ENCODE measurements around the gene PDE6G. TPM values are rescaled to one million over a fixed set of nuclear protein-coding genes. Genes with fewer than 3 reads are reported as not detected.

PDE6G gene
- total and polyA plus RNA-seq, 2 of the 4 experiments (the other 2 are of a cell fraction), result 2.7 TPM; not detected in 1

GRCh38 chr17:81664051-81664470 lies 7.7 kb upstream of the PDE6G start:
- Histone ChIP-seq H3K4me2 (ENCODE audit: low read depth, low read length) (no peak overlapping the region), H3K9me3 (ENCODE audit: control insufficient read depth, insufficient read depth, low read length) (no peaks in the 10 kb centered on the region)
- in situ Hi-C loops (cut with MboI; ENCODE audit: low sequenced_read_pairs), result no loop called here

More at GRCh38 chr17:81664051-81664470, 7.7 kb upstream of the PDE6G start:
- Histone ChIP-seq H3K4ac (ENCODE audit: low read depth, low read length) (no peak overlapping the region), H3K56ac (ENCODE audit: extremely low read depth, insufficient read depth, low read length) (no peak overlapping the region), H3K36me3 (ENCODE audit: control insufficient read depth, insufficient read depth, low read length) (peaks cover 15% of the 10 kb centered on the region), H4K91ac (ENCODE audit: insufficient read depth, low read depth, low read length) (no peak overlapping the region), H3K9ac (ENCODE audit: low read depth, low read length) (no peak overlapping the region), H3K18ac (ENCODE audit: low read depth, low read length) (no peak overlapping the region), H3K79me1 (ENCODE audit: low read depth in 1 of 2, low read length in 2 of 2) (peaks cover 27 to 40% of the 10 kb centered on the region in 2 experiments), H2BK120ac (ENCODE audit: low read depth, low read length) (no peak overlapping the region), H3K4me1 (ENCODE audit: control insufficient read depth, insufficient read depth, low read length) (peaks cover 10% of the 10 kb centered on the region), H3K4me3 (ENCODE audit: insufficient read depth, low read depth, low read length) (no peak overlapping the region), H2AK9ac (replicated peaks; ENCODE audit: low read depth, low read length, poor library complexity) (no peak overlapping the region), H2AK5ac (ENCODE audit: low read depth, low read length) (no peak overlapping the region), H2BK5ac (ENCODE audit: low read depth, low read length, poor library complexity, severe bottlenecking) (no peak overlapping the region), H4K5ac (ENCODE audit: low read depth, low read length) (no peak overlapping the region), H2BK20ac (ENCODE audit: low read depth, low read length) (no peak overlapping the region), H4K20me1 (ENCODE audit: insufficient read depth, low read length) (no peaks in the 10 kb centered on the region), H3K27ac (ENCODE audit: insufficient read depth, low read length) (no peak overlapping the region), H3K23ac (ENCODE audit: low read depth, low read length) (no peak overlapping the region), H3K27me3 (ENCODE audit: control insufficient read depth, insufficient read depth, low read length) (no peaks in the 10 kb centered on the region), H2BK15ac (ENCODE audit: low read depth, low read length) (no peak overlapping the region), H3K14ac (replicated peaks; ENCODE audit: low read depth, low read length) (no peak overlapping the region), H3K9me1 (ENCODE audit: insufficient read depth, low read length) (peaks cover 19% of the 10 kb centered on the region), H2AFZ (replicated peaks; ENCODE audit: low read length, poor library complexity) (no peak overlapping the region), H4K8ac (ENCODE audit: low read depth in 2 of 2, low read length in 2 of 2) (no peak overlapping the region)
- intact Hi-C loops (cut with micrococcal nuclease), result no loop called here
- POLR2A ChIA-PET (ENCODE audit: unreplicated experiment), result no interaction called here
- no peak for ATAC-seq (ENCODE audit: low read depth)
- no TSS peak for BruUV-seq (replicated peaks)
- no peak for TF ChIP-seq FOS (IDR thresholded peaks at IDR 0.05; ENCODE audit: low read depth, low read length)
- TF ChIP-seq MAFK (IDR thresholded peaks at IDR 0.05; ENCODE audit: low read depth, low read length), result no peak
- TF ChIP-seq MAZ (IDR thresholded peaks at IDR 0.05; ENCODE audit: borderline replicate concordance, low read depth, low read length), result no peak
- TF ChIP-seq USF2 (IDR thresholded peaks at IDR 0.05; ENCODE audit: low read depth, low read length), result no peak
- no peak for TF ChIP-seq SMC3 (IDR thresholded peaks at IDR 0.05; ENCODE audit: low read depth, low read length)
- no peak for TF ChIP-seq CTCF (conservative IDR thresholded peaks at IDR 0.05; ENCODE audit: low read depth, low read length)
- no peak for TF ChIP-seq RAD21 (IDR thresholded peaks at IDR 0.05; ENCODE audit: low read length)
- no peak for TF ChIP-seq NFE2L2 (IDR thresholded peaks at IDR 0.05; ENCODE audit: low read depth, low read length)
- no peak for TF ChIP-seq CHD1 (IDR thresholded peaks at IDR 0.05; ENCODE audit: low read depth, low read length)
- TF ChIP-seq BHLHE40 (IDR thresholded peaks at IDR 0.05; ENCODE audit: low read depth, low read length), result no peak
- TF ChIP-seq RFX5 (IDR thresholded peaks at IDR 0.05; ENCODE audit: low read depth, low read length), result no peak
- TF ChIP-seq CEBPB (IDR thresholded peaks at IDR 0.05; ENCODE audit: low read depth, low read length), result no peak
- no peak for TF ChIP-seq POLR2A (IDR thresholded peaks at IDR 0.05; ENCODE audit: low read depth, low read length)
- TF ChIP-seq MXI1 (IDR thresholded peaks at IDR 0.05; ENCODE audit: borderline replicate concordance, low read depth, low read length), result no peak
- TF ChIP-seq RCOR1 (IDR thresholded peaks at IDR 0.05; ENCODE audit: insufficient replicate concordance, low read length), result no peak
- TF ChIP-seq ELK1 (IDR thresholded peaks at IDR 0.05; ENCODE audit: borderline replicate concordance, low read depth, low read length), result no peak
- 100% methylated on average over 5 of the region's 7 CpGs; no CpG with 5 or more reads in 1 of the 2 experiments for WGBS, 2 experiments (ENCODE audit: extremely low coverage in 2 of 2, insufficient read length in 1 of 2)
- CTCF ChIA-PET, result no interaction called here
- dilution Hi-C loops (cut with HindIII; ENCODE audit: low sequenced_read_pairs, unreplicated experiment), result no loop called here
- DNase-seq, result no peak
